NCI-H526 (cell line): Measurements from ENCODE around the gene OR2J2.
"Not testable (repeated sequence)": the region's sequence is repeated elsewhere in the genome, so short reads cannot be mapped to it uniquely, and the experiment has no call there.

ENCODE experiments used
- DNase-seq, 2 experiments: peaks; one replicate each; lab custom pipeline; 2025; lab: John Stamatoyannopoulos, UW

Gene OR2J2

GRCh38 chr6:29170607-29171006 lies at the start of gene OR2J2:
Gene OR2J2, plus strand, starts transcription at chr6:29170907. Its CDS starts 2,729 bp downstream, at chr6:29173636.
- not testable (repeated sequence) for DNase-seq

GRCh38 chr6:29129326-29130012 lies 41.2 kb upstream of the OR2J2 start:
- DNase-seq: no peak

- DNase-seq: no peak
These were observed 40.1 kb upstream of the OR2J2 start for GRCh38 chr6:29130644-29131043.

- no peak for DNase-seq
These were observed 39.0 kb upstream of the OR2J2 start for GRCh38 chr6:29131691-29132090.

DNA sequence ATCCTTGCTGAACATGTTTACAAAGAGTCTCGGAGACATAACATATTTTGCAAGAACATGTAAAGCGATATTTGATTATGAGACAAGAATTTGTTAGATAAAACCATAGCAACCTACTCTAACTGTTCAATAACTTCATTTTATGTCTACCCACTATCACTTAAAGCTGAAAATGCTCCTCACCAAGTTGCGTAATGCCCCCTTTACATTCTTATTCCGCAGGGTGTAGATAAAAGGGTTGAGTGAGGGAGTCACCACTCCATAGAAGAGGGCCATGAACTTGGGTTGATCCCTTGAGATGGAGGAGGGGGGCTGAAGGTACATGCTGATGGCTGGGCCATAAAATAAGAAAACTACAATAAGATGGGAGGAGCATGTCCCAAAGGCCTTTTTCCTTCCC lies 33.0 kb upstream of the OR2J2 start:
- DNase-seq: no peak

DNA sequence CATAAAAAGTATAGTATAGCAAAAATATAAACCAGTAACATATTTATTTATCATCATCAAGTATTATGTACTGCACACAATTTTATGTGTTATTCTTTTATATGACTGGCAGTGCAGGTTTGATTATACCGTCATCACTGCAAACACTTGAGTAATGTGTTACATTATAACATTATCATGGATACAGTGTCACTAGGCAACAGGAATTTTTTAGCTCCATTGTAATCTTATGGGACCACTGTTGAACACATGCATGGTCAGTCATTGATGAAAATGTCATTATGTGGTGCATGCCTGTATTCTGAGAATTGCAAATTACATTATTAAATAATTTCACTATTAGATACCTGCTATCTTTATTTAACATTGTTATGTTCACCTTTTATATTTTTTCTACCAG lies 29.1 kb upstream of the OR2J2 start:
- DNase-seq: no peak

DNA sequence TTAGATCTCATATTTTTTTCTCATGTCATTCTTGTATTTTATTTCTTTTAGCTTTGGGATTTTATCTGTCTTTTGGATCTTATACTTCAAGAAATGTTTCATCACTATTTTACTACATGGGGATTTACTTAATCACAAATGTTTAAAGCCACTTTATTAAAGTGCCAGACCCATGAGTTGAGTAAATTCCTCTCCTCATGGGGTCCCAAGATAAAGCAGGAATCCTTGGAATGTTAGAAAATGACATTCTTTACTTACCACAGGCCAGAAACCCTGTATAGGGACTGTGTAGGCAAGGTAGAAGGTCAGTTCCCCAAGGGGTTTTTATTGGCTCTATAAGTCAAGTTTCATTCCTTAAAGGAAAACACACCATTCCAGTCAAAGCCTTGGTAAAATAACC lies 28.4 kb upstream of the OR2J2 start:
- no peak for DNase-seq

DNA sequence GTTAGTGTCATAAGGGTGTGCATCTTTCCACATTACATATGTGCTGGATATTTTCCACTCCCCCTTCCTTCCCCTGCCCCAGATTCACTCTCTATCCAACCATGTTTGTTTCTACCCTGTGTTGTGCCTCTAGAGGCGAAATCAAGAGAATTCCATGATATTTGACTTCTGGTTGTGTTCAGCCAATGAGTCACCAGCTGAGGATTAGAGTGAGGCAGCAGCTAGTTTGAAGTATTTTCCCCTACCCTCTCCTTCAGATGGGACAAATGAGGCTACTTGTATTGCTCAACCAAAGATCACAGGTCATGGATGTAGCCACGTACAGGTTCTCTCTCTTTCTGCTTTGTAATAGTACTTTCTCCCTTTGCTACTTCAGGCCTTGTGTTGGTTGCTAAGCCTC lies 24.5 kb upstream of the OR2J2 start:
- DNase-seq: no peak

DNA sequence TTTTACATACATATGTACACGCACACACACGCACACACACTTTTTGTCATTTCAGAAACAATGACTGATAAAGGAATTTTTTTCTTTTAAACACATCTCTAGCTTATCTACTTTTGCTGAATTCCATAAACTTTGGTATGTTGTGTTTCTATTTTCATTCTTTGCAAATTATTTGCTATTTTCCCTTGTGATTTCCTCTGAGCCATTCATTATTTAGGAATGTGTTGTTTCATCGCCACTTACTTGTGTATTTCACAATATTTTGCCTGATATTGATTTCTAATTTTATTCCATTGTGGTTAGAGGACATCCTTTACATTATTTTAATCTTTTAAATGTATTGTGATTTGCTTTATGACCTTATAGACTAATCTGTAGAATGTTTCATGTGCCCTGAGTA lies 23.6 kb upstream of the OR2J2 start:
- no peak for DNase-seq

GRCh38 chr6:29149444-29149843 lies 21.3 kb upstream of the OR2J2 start:
- not testable (repeated sequence) for DNase-seq

DNA sequence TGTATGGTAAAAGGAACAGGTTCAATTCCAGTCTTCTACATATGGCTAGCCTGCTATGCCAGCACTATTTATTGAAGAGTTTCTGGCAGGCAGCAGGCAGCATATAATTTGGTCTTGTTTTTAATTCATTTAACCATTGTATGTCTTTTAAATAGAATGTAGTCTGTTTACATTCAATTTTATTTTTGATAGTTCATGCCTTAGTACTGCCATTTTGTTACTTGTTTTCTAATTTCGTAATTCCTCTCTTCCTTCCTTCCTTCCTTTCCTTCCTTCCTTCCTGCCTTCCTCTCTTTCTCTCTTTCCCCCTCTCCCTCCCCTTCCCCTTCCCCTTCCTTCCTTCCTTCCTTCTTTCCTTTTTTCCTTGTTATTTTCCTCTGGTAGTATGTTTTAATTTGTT lies 17.6 kb upstream of the OR2J2 start:
- no peak for DNase-seq

- DNase-seq: not testable (repeated sequence)
These were observed 15.5 kb upstream of the OR2J2 start for GRCh38 chr6:29155182-29155581.

DNA sequence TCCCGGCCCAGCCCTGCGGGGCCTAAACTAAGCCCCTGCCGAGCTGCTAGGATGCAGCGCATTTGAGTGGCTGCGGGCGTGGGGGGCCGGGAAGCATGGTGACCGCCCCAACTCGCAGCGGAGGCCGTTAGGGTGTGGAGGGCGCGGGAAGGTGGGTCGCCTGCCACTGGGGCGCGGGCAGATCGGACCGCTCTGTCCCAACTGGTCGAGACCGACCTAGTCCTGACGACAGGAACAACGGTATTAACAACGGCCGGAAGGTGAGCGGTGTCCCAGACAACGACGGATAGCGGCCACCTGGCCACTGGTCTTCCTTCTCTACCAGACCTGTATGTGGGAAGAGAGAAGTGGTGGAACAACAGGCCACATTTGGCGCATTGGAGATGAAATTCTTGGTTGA lies 10.8 kb upstream of the OR2J2 start:
- not testable (repeated sequence) for DNase-seq

- not testable (repeated sequence) for DNase-seq
These were observed 5.1 kb upstream of the OR2J2 start for GRCh38 chr6:29165571-29165970.

DNA sequence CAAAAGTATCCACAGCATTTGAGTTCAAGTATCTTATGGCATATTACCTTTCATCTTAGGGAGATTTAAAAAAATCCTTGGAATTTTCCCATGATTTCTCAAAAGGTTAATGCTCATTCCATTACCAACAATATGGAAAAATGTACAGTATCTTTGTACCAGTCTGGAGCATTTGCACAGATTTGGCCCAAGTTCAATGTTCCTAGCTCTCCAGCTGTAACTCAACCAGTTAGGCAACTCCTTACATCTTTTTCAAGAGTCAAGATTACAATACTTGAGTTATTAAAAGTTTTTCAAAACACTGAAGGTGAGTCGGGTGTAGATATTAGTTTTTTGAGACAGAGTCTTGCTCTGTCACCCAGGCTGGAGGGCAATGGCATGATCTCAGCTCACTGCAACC lies 1.0 kb downstream of the OR2J2 start:
- no peak for DNase-seq

DNA sequence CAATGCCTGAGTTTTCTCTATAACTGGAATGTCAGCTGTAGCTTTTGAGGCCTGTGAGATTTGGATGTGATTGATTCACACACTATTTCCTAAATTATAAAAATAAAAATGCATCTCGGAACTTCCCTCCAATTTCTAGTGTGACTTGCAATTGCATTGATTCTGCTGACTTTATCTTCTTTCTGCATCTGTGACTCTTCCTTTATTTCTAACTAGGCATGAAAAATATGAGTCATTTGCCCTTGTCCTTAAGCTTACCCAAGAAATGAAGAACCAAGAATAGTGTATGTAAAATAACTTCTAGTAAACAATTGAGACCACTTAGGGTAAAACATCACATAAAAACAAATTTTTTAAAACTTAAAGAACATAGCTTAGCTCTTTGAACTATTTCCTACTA lies 12.9 kb downstream of the OR2J2 start:
- DNase-seq: no peak

DNA sequence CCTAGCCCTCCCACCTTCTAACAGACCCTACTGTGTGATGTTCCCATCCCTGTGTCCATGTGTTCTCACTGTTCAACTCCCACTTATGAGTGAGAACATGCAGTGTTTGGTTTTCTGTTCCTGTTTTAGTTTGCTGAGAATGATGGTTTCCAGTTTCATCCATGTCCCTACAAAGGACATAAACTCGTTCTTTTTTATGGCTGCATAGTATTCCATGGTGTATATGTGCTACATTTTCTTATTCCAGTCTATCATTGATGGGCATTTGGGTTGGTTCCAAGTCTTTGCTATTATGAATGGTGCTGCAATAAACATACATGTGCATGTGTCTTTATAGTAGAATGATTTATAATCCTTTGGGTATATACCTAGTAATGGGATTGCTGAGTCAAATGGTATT lies 18.0 kb downstream of the OR2J2 start:
- DNase-seq: not testable (repeated sequence)

GRCh38 chr6:29200767-29201662 lies 30.3 kb downstream of the OR2J2 start:
- DNase-seq: no peak

DNA sequence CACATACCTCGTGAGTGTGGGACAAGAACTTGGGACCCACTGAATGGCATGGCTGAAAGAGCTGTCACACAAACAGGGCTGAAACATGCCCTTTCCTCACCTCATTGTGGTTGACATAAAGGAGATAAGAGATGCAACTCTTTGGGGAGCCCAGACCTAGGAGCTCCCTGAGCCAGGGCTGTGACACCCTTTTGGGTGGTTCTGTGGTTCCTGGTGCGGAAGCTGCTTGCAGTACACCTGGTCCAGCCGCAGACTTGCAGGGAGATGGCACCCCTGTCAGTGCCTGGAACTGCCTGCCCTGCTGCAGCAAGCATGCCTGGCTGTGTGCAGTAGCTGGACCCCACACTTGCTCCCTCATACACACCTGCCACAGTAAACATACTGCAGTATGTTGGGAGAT lies 31.3 kb downstream of the OR2J2 start:
- no peak for DNase-seq

- DNase-seq: no peak
These were observed 40.8 kb downstream of the OR2J2 start for GRCh38 chr6:29211488-29211887.

DNA sequence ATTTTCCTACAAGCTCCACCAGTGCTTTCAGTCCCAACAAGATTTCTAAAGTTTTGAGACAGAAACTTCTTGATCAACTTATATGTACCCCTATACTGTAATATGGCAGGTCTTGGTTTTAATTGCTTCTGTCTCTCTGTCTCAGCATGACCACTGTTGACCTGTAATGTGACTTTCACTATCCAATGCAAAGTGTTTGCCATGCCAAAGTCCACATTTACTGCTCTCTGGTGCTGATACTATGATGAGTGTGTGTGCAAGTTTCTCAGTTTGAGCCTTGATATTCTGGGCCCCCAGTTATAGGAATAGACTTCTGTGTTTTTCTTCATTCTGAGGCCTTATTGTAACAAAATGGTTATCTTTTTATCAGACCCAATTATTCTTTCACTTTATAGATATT lies 45.8 kb downstream of the OR2J2 start:
- DNase-seq: no peak

- not testable (repeated sequence) for DNase-seq
These were observed 46.5 kb downstream of the OR2J2 start for GRCh38 chr6:29217242-29217641.

- DNase-seq: not testable (repeated sequence)
These were observed 47.3 kb downstream of the OR2J2 start for GRCh38 chr6:29218056-29218455.
